Islet of Langerhans (tissue), 1 donor: Measurements from ENCODE around the gene IPCEF1.
"Not testable (repeated sequence)": the region's sequence is repeated elsewhere in the genome, so short reads cannot be mapped to it uniquely, and the experiment has no call there.

ENCODE experiments used
- FAIRE-seq: peaks from one replicate; lab custom pipeline; 2011; peaks lifted over from hg19 to GRCh38; lab: Jason Lieb, UNC

The IPCEF1 gene

GRCh38 chr6:154218301-154218700 lies 138.3 kb downstream of the IPCEF1 start:
- no peak for FAIRE-seq

DNA sequence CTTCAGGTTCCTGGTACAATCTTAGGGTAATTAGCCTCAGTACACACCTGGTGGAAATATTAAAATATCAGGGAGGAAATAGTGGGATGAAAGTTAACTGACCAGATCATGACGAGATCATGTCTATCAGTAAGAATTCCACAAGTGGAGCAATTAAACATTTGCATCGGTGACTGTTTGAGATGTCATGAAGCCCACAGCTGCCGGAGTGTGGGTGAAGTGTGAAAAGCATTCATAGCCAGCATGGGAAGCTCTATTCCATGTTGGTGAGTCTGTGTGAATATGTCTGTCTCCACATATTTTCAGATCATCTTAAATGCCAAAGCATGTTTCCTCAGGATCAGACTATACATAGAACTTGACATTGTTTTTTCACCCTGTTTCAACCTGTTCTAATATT lies 142.8 kb downstream of the IPCEF1 start:
- no peak for FAIRE-seq

DNA sequence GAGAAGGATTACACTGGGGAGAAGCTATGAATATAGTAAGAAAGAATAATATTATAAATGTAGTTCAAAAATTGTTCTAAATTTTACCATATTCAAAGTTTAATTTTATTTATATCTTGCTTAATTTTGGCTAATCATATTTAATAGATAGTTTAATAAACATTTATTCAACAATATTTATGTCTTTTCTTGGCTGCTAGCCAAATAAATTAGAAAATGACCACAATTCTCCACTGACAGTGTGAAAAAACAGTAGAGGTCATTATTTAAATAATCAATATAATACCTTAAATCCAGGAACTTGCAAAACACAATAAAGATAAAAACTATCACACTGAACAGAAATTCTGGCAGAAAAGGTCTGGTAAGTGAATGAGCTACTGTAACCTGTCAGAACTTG lies 145.9 kb downstream of the IPCEF1 start:
- FAIRE-seq, result no peak

DNA sequence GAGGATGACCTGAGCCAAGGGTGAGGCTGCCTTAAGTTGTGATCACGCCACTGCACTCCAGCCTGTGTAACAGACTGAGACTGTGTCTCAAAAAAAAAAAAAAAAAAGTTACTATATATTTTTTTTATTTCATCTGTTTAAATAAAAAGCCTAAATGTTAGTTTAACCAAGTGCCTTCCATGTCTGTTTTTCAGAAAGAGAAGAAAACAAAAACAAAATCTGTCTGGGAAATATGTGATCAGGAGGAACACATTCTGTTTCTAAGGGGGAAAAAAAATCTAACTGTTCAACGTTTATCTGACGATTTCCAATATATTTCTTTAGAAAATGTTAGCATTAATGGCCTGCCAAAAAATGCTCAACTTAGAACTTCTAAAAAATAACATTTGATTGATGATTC lies 147.0 kb downstream of the IPCEF1 start:
- no peak for FAIRE-seq

GRCh38 chr6:154206996-154207395 lies 149.6 kb downstream of the IPCEF1 start:
- FAIRE-seq, result no peak

GRCh38 chr6:154206141-154206540 lies 150.5 kb downstream of the IPCEF1 start:
- FAIRE-seq, result no peak

GRCh38 chr6:154202958-154203357 lies 153.6 kb downstream of the IPCEF1 start:
- FAIRE-seq, result no peak

- no peak for FAIRE-seq
These were observed 154.3 kb downstream of the IPCEF1 start for GRCh38 chr6:154202339-154202738.

GRCh38 chr6:154201688-154202087 lies 154.9 kb downstream of the IPCEF1 start:
- FAIRE-seq, result not testable (repeated sequence)

GRCh38 chr6:154197196-154197860 lies 159.3 kb downstream of the IPCEF1 start:
- FAIRE-seq, result no peak

GRCh38 chr6:154196333-154196885 lies 160.2 kb downstream of the IPCEF1 start:
- FAIRE-seq, result no peak

GRCh38 chr6:154187714-154188113 lies 168.9 kb downstream of the IPCEF1 start:
- no peak for FAIRE-seq

GRCh38 chr6:154187203-154187602 lies 169.4 kb downstream of the IPCEF1 start:
- no peak for FAIRE-seq

GRCh38 chr6:154179434-154179833 lies 177.2 kb downstream of the IPCEF1 start:
- FAIRE-seq, result no peak

- not testable (repeated sequence) for FAIRE-seq
These were observed 184.2 kb downstream of the IPCEF1 start for GRCh38 chr6:154172393-154172792.

GRCh38 chr6:154170106-154170505 lies 186.5 kb downstream of the IPCEF1 start:
- no peak for FAIRE-seq

DNA sequence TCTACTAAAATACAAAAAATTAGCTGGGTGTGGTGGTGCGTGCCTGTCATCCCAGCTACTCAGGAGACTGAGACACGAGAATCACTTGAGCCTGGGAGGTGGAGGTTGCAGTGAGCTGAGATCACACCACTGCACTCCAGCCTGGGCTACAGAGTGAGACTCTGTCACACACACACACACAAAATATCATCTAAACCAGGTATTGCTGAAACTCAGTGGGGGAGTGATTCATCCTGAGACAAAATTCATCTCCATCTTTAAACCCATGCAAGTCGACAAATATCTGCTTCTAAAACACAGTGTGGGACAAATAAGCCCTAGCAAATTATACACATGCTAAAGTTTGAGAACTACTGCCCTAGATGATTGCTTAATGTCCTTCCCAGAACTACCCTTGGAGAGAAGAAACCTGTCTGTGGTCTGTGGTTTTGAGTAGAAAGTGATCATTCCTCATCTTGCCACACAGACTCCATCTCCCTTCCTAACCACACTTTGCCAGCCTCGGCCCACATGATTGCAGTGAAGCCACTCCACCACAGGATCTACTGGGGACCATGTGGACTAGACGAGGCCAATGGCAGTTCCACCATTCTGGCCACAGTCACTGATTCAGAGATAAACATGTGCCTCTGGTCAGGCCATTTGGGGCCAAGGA lies 187.3 kb downstream of the IPCEF1 start:
- no peak for FAIRE-seq

- no peak for FAIRE-seq
These were observed 189.5 kb downstream of the IPCEF1 start for GRCh38 chr6:154167126-154167525.

- no peak for FAIRE-seq
These were observed 190.5 kb downstream of the IPCEF1 start for GRCh38 chr6:154166140-154166539.

DNA sequence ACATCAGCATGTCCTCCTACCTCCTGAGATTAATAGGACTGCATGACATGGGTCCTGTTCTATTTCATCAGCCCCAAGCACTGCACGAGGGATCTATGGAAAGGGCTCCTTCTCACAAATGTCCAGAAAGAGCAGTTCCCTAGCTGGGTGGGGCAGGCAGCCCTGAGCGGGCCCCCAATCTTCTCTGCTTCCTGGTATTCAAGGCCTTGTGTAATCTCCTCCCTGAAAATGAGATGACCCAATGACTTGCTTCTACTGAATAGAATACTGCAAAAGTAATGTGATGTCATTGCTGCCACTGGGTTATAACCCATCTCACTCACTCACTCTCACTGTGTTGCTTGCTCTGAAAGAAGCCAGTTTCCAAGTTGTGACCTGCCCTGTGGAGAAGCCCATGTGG lies 191.1 kb downstream of the IPCEF1 start:
- FAIRE-seq, result no peak

DNA sequence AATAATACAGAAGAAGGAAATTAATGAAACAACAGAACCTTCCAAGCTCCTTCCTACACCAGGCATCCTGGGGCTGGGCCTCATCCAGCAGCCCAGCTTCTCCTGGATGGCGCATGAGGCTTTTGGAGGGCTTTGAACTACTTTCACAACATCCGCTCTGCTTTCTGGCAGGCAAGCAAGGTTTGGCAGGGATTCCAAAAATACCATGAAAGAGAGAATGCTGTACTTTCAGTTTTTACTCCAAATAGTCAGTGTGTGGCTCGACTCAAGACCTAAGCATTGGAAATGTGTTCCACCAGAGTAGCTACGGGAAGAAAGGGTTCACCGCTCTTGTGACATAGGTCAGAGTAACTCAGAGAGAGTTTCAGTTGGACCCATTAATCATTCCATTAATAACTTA lies 192.2 kb downstream of the IPCEF1 start:
- FAIRE-seq, result no peak

DNA sequence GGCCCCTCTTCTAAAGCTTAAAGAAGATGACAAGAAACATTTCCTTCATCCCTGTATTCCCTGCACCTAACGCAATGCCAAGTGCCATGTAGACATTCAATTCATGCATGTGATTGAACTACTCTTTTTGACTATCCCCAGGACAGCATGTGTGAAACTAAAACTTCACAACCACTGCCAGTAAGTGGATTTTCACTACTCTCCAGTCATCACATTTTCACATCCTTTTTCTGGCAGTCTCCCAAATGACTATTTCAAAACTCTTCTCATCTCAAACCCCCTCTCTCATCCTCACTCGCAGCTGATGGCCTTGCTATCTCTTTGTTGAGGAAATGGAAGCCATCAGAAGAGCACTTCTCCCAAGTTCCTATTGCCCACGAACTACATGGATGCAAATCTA lies 194.9 kb downstream of the IPCEF1 start:
- FAIRE-seq, result no peak

GRCh38 chr6:154159126-154159525 lies 197.5 kb downstream of the IPCEF1 start:
- no peak for FAIRE-seq

- no peak for FAIRE-seq
These were observed 198.9 kb downstream of the IPCEF1 start for GRCh38 chr6:154157706-154158105.
